Hypothalamus (tissue), 51 donors: ENCODE measurements around the gene CACNA1C.

Source experiments
- DNase-seq, 51 donors: peaks; one replicate each; lab custom pipeline; 2025; lab: John Stamatoyannopoulos, UW

Gene CACNA1C

DNA sequence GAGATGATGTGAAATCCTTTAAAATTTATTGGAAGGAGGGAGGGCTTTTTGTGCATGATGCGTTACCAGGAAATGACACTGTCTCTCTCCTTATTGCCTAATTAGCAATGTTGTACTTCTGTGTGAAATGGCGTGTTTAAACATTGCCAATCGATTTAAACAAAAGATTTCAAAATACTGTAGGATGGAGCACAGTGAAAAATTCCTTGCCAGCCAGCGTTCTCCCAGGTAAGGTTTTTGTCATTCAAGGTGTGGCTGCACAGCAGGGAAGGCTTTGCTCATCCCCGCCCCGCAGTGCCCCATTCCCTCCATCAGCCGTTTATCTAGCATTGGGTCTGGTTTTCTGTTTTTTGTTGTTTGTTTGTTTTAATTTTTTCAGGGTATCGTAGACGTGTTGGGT lies 137.3 kb downstream of the CACNA1C start:
- no peak for DNase-seq

DNA sequence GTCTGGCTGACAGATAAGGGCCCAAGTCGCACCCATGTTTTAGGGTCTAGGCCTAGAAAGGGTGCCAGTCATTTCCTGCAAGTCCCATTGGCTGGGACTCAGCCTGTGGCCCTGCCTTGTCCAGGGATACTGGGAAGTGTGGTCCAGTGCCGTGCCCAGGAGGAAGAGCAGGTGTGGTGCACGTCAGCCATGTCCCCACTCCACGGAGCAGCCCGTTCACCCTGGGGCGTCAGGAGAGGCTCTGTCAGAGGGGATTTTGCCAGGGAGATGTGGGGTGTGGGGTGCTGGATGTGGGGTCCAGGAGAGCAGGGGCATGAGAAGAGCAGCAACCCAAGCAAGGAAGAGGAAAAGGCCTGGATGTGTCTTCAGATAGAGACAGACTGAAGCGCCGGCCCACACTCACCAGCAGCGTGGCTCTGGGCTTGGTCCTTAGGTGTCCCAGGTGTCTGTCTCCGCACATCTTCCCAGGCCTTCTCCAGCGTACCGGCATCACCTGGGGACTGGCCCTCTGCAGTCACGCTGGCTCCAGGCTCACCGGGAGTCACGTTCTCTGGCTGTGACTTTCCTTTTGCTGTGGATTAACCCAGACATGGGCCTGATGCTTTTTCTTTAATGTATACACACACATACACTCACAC lies 138.2 kb downstream of the CACNA1C start:
- DNase-seq: no peak

DNA sequence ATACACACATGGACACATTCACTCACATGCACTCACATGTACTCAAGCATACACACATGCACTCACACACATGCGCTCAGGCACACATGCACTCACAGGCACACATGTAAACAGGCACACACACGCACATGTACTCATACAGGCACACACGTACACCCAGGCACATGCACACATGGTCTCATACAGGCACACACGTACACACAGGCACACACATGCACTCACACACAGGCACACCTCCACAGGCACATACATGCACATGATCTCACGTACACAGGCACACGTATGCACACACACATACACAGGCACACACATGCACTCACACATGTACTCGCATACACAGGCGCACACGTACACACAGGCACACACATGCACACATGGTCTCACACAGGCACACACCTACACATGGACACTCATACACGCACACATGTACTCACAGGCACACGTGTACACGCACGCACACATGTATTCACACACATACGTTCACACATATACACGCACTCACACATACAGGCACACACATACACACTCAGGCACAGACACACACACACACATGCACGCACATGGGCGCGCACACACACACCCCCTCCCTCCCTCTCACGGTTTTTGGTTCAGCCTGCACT lies 138.9 kb downstream of the CACNA1C start:
- DNase-seq: no peak

DNA sequence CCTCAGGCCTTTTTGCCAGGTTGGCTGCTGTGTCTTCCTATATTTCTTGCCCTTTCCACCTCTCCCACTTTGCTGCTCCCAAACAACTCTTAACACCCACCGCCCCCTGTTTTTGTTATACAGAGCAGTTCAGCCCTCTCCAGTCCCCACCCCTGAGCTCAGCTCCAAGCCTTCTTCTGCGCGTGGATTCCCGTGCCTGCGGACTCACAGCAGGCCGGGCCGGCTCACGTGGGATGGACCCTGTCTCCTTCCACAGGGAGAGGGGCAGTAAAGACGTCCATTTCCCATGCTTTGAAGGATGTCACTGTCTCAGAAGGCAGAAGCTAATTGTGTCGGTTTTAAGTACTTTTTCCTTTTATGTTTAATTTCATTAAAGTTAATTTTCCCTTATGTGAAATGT lies 139.4 kb downstream of the CACNA1C start:
- DNase-seq: no peak

DNA sequence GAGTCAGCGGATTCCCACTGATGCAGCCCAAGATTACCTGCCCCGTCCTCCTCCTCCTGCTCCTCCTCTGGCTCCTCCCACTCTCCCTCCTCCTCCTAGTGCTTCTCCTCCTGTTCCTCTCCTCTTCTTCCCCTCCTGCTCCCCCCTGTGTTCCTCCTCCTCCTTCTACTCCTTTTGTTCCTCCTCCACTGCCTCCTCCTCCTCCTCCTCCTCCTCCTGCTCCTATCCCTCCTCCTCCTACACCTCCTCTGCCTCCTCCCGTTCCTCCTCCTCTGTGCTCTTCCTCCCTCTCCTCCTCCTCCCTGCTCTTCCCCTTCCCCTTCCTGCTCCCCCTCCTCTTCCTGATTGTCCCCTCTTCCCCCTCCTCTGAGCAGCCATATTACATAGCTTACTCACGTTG lies 141.3 kb downstream of the CACNA1C start:
- no peak for DNase-seq

DNA sequence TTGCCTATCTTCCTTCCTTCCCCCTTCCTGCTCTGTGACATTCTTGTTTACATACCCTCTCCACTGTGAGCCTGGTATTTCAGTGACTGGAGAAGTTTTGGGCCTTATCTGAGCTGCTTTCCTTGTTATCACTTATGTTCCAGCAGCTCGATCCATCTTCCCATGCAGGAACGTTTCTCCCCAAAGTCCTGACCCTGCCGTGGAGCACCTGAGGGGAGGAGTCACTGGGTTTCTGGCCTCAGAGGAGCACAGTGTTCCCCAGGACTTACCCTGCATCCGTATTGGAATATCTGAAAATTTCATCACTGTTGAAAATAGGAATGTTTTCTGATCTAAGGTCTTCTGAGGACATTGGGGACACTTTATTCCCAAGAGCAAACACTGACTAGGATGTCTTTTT lies 141.8 kb downstream of the CACNA1C start:
- DNase-seq: no peak

DNA sequence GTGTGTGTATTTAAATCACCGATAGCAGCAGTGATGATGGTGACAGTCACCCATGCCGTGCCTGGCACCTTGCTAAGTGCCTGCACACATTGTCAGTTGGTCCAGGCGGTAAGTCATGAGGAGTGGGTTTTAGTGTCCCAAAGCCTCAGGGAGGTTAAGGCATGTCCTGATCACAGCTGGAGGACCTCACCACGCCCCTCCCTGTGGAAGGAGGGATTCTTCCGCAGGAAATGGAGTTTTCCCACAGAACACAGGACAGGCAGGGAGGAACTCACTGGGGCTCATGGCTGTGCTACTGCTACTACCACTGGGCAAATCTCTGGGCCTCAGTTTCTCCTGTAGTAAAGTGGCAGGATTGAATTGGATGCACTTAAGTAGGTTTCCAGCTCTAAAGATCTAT lies 142.3 kb downstream of the CACNA1C start:
- no peak for DNase-seq

DNA sequence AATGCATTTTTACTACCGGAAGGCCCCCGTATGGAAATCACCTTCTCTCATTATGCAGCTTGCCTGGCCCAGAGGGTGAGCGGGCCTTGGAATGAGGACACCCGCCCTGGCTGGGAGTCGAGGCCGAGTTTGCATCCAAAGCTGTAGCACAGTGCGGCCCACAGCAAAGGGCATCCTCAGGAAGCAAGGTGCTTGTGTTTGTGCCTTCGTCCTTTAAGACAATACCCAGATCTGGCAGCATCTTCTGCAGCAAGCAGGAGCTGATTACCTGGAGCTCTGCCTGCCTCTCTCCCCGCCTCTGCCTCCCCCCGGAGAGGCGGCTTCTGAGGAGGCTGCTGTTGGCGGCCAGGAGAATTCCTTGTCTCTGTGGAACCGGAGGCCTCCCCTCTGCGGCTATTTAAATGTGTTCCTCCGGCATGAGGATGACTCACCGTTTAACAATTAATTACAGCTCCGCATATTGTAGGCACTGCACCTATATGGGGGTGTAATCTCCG lies 145.3 kb downstream of the CACNA1C start:
- DNase-seq: peak in 10 of 51 donors; percentile 9 to 53 (median 18)

DNA sequence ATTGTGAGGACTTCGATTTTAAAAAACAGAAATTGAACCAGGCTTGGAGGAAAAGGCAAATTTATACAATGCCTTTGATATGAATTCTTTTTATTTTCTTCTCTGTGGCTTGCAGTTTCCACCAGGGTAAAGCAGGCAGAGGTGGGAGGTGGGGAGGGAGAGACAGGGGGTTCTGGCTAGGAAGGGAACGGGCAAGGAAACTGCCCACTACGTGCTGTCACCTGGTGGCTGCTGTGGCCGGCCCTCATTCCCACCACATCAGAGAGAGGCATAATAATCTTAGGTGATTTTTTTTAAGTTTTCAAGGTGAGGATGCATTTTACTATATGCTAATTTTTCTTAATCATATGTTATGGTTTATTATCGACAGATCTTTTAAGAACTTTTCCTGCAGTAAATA lies 145.8 kb downstream of the CACNA1C start:
- no peak for DNase-seq

DNA sequence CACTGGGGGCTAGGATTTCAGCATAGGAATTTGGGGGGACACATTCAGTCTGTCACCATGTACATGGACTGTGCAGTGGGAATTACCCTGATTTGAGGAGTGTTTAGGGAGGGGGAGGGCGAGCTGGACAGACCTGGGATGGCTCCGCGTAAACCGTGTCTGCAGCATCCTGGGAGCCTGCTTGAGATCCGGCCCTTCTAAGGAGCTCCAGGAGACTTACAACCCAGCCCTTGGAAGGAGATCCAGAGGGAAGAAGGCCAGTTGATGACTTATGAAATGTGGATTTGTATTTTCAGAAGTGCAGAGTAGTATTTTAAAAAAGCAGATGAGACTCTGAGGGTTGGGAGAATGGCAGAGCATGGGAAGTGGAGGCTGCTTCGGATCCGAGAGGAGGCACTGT lies 153.2 kb downstream of the CACNA1C start:
- DNase-seq: no peak

DNA sequence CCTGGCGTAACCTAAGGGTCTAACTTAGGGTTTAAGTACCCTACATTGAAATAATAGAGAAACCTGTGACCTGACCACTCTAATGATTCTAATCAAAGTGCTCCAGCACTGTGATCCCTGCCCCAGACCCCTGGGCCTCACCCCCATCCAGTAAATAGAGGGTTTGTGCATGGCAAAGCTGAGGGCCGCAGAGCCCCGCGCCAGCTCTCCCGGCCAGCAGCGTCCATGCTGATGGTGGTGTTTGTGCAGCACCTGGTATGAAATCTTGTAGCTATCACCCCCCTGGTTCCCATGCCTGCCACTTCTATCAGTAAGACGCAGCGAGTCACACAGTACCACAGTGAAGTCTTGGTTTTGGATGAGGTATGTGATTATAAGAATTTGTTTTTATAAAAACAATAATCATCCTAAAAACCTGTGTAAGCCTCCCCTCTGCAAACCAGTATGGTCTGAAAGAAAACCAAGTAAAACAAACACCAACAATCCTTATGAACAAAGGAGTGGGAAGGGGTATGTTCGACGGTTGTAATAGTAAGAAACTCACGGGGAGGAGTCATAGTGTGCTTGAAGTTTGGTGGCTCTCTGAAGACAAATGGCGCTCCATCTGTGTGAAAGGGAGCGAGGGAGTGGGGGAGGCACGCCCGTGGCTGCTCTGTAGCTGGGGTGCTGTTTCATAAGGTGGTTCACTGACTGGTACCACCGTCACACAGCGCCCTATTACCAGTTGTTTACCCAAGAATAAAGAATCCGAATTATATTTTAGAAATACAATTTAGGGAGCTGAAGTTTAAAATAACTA lies 156.2 kb downstream of the CACNA1C start:
- DNase-seq: peak in 1 of 51 donors; percentile 2

DNA sequence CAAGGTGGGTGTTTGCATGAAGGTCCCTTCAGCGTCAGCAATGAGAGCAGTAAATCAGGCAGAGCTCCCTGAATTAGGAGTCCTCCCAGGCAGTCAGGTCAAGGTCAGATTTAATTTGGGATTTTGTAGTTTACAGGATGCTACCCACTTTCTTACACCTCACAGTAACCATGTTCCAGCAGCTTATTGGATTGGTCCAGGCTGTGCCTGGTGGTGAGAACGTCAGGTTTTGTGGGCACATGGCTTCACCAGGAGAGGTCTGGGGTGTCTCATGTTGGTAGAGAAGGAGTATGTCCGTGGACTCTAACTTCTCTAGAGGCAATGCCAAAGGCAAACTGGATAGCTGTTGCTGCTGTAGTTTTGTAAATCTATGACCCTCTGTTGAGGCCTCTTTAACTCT lies 158.3 kb downstream of the CACNA1C start:
- no peak for DNase-seq

DNA sequence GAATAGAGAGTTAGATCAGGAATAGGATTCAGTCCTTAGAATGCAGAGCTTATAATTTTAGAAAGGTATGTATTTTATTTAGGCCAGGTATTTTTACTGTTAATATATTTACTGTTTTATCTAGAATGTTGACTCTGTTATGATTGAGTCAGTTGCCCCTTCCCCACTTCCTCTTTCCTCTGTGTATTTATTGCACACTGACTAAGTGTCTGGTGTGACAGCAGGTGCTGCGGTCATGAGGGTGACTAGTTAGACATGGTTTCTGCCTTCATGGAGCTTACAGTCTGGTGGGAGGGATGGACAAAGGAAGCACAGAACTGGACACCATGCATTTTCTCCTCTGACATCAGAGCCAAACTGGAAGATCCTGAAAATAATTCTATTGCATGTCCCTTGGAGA lies 159.8 kb downstream of the CACNA1C start:
- DNase-seq: no peak

DNA sequence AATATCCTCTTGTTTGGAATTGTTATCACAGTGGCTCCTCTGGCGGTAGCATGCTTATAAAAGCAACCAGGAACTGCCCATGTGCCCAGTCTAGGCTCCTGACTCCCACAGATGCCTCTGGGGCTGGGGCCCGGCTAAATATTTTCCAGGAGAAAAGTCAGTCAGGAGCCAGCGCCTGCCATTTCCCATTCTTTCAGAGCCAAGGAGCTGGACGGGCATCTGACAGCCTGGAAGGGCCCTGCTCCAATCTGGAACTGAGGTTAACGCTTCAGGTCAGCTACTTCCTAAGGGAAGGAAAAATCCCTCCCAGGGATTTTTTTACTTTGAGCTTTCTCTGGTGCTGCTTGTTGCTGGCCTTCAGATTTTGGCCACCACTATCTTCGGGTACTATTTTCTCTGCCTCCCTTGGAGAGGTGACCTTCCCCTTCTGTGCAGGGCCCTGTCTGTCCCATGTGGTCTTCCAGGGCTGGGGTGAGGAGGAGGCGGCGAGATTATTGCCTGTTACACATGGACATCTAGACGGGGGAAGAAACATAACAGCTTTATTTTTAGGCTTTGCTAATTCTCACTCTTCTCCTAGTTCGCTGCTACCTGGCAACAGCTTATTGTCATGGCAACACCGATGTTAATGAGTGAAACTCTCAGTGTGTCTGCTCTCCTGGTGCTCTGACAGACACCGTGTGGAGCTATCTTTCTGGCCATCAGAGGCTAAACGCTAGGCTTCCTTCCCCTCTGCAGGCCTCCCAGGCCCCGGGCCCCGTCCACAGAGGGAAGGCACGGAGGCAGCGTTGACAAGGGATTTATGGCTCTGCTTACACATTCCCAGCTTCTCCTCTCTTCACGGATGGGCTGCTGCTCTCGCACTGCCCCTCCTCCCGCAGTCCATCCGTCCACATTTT lies 160.4 kb downstream of the CACNA1C start:
- peak in 24 of 51 donors; percentile 2 to 64 (median 28) for DNase-seq

DNA sequence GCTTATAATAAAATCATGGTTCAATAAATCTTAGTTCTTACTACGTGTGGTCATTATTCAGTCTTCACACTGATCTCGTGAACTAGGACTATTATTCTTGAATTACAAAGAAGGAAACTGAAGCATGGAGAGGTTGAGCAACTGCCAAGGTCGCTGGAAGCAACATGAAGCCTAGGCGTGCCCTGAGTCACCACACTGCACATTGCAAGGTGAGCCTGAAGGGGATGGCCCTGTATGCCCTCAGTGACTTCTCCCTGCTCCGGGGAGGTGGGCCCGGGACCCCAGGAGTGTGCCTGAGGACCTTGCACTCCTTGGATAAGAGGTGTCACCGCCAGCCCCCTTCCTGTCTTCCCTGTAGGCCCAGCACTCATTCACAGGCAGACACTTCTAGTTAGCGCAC lies 161.6 kb downstream of the CACNA1C start:
- DNase-seq: no peak

DNA sequence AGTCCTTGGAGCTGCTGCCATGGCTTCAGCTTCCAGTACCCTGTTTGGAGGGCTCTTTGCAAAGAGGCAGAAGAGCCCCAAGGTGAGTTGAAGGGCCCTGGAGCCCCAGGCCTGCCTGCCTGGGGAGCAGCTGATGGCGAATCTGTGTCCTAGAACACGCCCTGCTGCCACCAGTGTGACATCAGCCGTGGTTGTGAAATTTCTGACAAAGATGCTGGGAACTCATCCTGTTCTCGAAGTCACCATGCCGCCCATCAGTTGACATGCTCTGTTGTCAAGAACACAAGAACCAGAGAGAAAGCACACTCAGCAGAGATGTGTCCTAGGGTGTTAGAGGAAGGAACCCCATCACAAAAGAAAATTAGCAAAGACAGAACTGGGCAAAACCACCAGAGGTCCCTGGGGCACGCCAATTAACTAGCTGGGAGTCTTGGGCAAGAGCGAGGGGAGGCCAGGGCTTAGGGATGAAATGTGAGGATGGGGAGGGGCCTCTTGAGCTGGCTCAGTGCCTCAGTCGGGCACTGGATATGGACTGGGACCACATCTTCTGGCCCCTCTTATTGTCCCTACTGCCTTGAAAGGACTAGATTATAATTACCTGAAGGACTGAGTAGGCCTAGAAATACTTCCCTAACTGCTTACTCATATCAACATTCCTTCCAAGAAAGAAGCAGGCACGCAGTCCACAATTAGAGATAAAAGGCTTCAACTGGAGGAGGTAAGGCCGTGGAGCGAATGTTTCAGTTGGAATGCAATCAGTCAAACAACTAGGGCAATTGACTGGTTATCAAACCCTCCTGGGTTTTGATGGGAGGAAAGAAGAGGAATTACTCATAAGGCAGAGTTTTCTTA lies 163.1 kb downstream of the CACNA1C start:
- no peak for DNase-seq

DNA sequence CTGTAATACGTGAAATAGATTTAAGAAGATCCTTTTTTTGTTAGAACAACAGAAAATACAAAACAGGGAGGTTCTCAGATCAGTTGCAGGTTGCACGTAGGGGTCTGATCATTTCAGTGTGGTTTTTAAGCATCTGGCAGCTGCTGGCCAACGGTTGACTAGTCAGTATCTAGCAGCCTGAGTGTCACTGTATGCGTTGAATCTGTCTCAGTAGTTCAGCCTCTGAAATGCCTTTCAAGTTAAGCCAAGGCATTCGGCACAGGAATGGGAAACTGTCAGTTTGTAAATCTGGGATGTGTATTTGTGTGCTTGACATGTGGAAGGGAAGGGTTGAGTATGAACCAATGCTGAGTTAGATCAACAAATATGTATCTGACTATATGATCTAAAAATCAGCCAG lies 165.9 kb downstream of the CACNA1C start:
- no peak for DNase-seq

DNA sequence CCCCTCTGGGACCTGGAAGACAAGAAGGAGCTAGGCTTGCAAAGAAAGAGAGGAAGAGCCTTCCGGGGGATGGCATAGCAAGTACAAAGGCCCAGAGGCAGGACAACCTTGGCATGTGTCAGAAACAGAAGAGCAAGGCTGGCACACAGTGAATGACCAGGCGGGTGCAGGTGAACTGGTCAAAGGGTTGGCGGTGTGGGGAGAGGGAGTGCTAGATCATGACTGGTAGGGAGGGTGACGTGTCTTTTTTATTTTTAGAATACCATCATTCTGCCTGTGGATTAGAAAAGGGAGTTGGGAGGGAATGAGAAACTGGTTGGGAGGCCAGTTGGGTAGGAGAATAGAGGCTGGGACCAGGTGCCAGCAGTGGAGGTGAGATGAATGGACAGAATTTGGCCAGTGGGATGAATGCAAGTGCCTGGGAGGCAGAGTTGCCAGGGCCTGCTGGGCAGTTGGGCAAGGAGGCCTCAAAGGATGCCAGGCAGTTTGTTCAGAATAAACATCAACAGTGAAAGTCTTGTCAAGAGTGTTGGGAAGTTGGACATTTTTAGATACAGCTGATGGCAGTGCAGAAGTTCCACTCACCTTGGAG lies 168.3 kb downstream of the CACNA1C start:
- DNase-seq: peak in 5 of 51 donors; percentile 7 to 18 (median 13)

DNA sequence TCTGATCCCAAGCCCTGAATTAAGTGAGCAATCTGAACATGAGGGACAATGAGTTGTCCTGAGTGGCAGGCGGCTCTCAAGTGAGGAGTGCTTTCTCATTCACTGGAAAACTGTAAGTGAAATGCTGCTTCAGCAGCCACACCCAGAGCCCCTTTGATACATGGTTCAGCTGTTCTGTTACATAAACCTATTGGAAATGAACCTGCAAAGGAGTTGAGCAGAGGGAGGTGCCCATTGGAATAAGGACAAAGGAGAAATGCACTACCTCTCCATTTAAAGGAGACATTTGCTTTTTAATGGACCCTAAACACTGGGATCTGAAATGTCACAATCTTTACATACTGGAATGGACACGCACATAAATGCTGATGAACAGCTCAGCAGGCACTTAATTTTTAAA lies 169.9 kb downstream of the CACNA1C start:
- DNase-seq: no peak
